ENCODE measurements around the gene RERE. TPM values are rescaled to one million over a fixed set of nuclear protein-coding genes. Genes with fewer than 3 reads are reported as not detected.
"Not testable (repeated sequence)": the region's sequence is repeated elsewhere in the genome, so short reads cannot be mapped to it uniquely, and the experiment has no call there.

The RERE gene
- total RNA-seq, 1 donor from 2014 or later: 115 TPM

- intact Hi-C loops (cut with micrococcal nuclease): loop anchor here (10.0 kb wide), 1 partner anchor 281 kb away; no protein-coding TSS in a partner anchor
- no peak for ATAC-seq
- no peak for DNase-seq
These were observed 28.0 kb upstream of the RERE start for GRCh38 chr1:8845104-8846097.

- peak; percentile 57 for DNase-seq
- intact Hi-C loops (cut with micrococcal nuclease): loop anchor here (10.0 kb wide), 1 partner anchor 280 kb away; no protein-coding TSS in a partner anchor
- ATAC-seq: peak; percentile 46
These were observed 27.1 kb upstream of the RERE start for GRCh38 chr1:8844501-8845006.

GRCh38 chr1:8841395-8841794, 24.0 kb upstream of the RERE start:
- DNase-seq (no peak), ATAC-seq (no peak)
- intact Hi-C loops (cut with micrococcal nuclease): loop anchor here (10.0 kb wide), 1 partner anchor 277 kb away; no protein-coding TSS in a partner anchor

- intact Hi-C loops (cut with micrococcal nuclease): loop anchor here (10.0 kb wide), 1 partner anchor 275 kb away; no protein-coding TSS in a partner anchor
- ATAC-seq (no peak), DNase-seq (no peak)
These were observed 22.6 kb upstream of the RERE start for GRCh38 chr1:8839990-8840389.

- DNase-seq (no peak), ATAC-seq (no peak)
- intact Hi-C loops (cut with micrococcal nuclease): no loop called here
These were observed 18.7 kb upstream of the RERE start for GRCh38 chr1:8835941-8836643.

GRCh38 chr1:8831340-8831739, 13.9 kb upstream of the RERE start:
- DNase-seq (no peak), ATAC-seq (no peak)
- intact Hi-C loops (cut with micrococcal nuclease): no loop called here

- ATAC-seq; DNase-seq; intact Hi-C loops (cut with micrococcal nuclease): not testable (repeated sequence)
These were observed 13.3 kb upstream of the RERE start for GRCh38 chr1:8830732-8831131.

- intact Hi-C loops (cut with micrococcal nuclease): no loop called here
- DNase-seq: peak; percentile 50
- peak; percentile 52 for ATAC-seq
These were observed 8.6 kb upstream of the RERE start for GRCh38 chr1:8825985-8826481.

- intact Hi-C loops (cut with micrococcal nuclease): no loop called here
- no peak for ATAC-seq
These were observed 5.8 kb upstream of the RERE start for GRCh38 chr1:8823295-8823664.

GRCh38 chr1:8822373-8823294, 5.2 kb upstream of the RERE start:
- intact Hi-C loops (cut with micrococcal nuclease): no loop called here
- no peak for DNase-seq
- peak; percentile 73 for ATAC-seq

More at GRCh38 chr1:8823295-8823664, 5.8 kb upstream of the RERE start:
- no peak for DNase-seq

- no peak for DNase-seq
- intact Hi-C loops (cut with micrococcal nuclease): no loop called here
- no peak for ATAC-seq
These were observed 3.6 kb upstream of the RERE start for GRCh38 chr1:8821084-8821483.

GRCh38 chr1:8818789-8819188, 1.3 kb upstream of the RERE start:
- ATAC-seq; DNase-seq; intact Hi-C loops (cut with micrococcal nuclease): not testable (repeated sequence)

GRCh38 chr1:8818325-8818775, 910 bp upstream of the RERE start:
- no peak for DNase-seq
- intact Hi-C loops (cut with micrococcal nuclease): no loop called here
- no peak for ATAC-seq

- intact Hi-C loops (cut with micrococcal nuclease): no loop called here
- peak; percentile 35 for ATAC-seq
- peak; percentile 36 for DNase-seq
These were observed 519 bp downstream of the RERE start for GRCh38 chr1:8816831-8817411.

GRCh38 chr1:8816264-8816663, 1.2 kb downstream of the RERE start:
- no peak for DNase-seq
- intact Hi-C loops (cut with micrococcal nuclease): no loop called here
- no peak for ATAC-seq

GRCh38 chr1:8815582-8816151, 1.8 kb downstream of the RERE start:
- intact Hi-C loops (cut with micrococcal nuclease): no loop called here
- no peak for DNase-seq
- ATAC-seq: no peak

GRCh38 chr1:8814865-8815264, 2.6 kb downstream of the RERE start:
- DNase-seq (no peak), ATAC-seq (no peak)
- intact Hi-C loops (cut with micrococcal nuclease): no loop called here

GRCh38 chr1:8813991-8814390, 3.4 kb downstream of the RERE start:
- DNase-seq: no peak
- ATAC-seq: no peak
- intact Hi-C loops (cut with micrococcal nuclease): no loop called here

Data from left ventricle myocardium superior (tissue), 1 donor.